WTC11 (cell line): ENCODE data around the gene ASIC1. TPM values are rescaled to one million over a fixed set of nuclear protein-coding genes. Genes with fewer than 3 reads are reported as not detected.

Experiments used
- ATF2 ChIP-seq: sonication (generic); formaldehyde crosslinking; IDR thresholded peaks from 2 replicates; pipeline ENCODE4 v1.8.1; 2022; ENCODE audit warnings: low read depth, missing genetic modification reagents, borderline replicate concordance
- GABPB1 ChIP-seq: sonication (generic); formaldehyde crosslinking; IDR thresholded peaks from 2 replicates; pipeline ENCODE4 v1.8.1; 2023; ENCODE audit warnings: mild to moderate bottlenecking, missing genetic modification reagents
- HMGA2 ChIP-seq: fragments of 250-450 bp; sonication (Bioruptor Pico); IDR thresholded peaks from 2 replicates; pipeline ENCODE4 v1.4.0; 2021; ENCODE audit warnings: mild to moderate bottlenecking, moderate library complexity
- IRF2 ChIP-seq: sonication (generic); formaldehyde crosslinking; IDR thresholded peaks from 2 replicates; pipeline ENCODE4 v1.8.0; 2022; ENCODE audit warnings: low read depth, missing genetic modification reagents, borderline replicate concordance
- MAX ChIP-seq: sonication (generic); formaldehyde crosslinking; IDR thresholded peaks from 2 replicates; pipeline ENCODE4 v1.8.0; 2022; ENCODE audit warnings: mild to moderate bottlenecking, missing genetic modification reagents
- MLX ChIP-seq: sonication (generic); formaldehyde crosslinking; IDR thresholded peaks from 2 replicates; pipeline ENCODE4 v1.8.1; 2023; ENCODE audit warnings: mild to moderate bottlenecking, missing genetic modification reagents, moderate library complexity
- NFYB ChIP-seq: sonication (generic); formaldehyde crosslinking; conservative IDR thresholded peaks from 2 replicates; pipeline ENCODE4 v1.8.0; 2022; ENCODE audit warnings: low read depth, missing genetic modification reagents
- NR2C2 ChIP-seq: sonication (generic); formaldehyde crosslinking; IDR thresholded peaks from 2 replicates; pipeline ENCODE4 v1.8.0; 2022; ENCODE audit warnings: mild to moderate bottlenecking, missing genetic modification reagents
- RELA ChIP-seq: sonication (generic); formaldehyde crosslinking; IDR thresholded peaks from 2 replicates; pipeline ENCODE4 v1.8.1; 2022; ENCODE audit warnings: missing genetic modification reagents, mild to moderate bottlenecking, borderline replicate concordance
- USF1 ChIP-seq: sonication (generic); formaldehyde crosslinking; IDR thresholded peaks from 2 replicates; pipeline ENCODE4 v1.8.0; 2022; ENCODE audit warnings: mild to moderate bottlenecking, missing genetic modification reagents
- ZNF396 ChIP-seq: fragments of 250-450 bp; sonication (Bioruptor Pico); IDR thresholded peaks from 2 replicates; pipeline ENCODE4 v1.8.0; 2021; ENCODE audit warnings: mild to moderate bottlenecking, moderate library complexity, borderline replicate concordance
- ZNF416 ChIP-seq: fragments of 250-450 bp; sonication (Bioruptor Pico); IDR thresholded peaks from 2 replicates; pipeline ENCODE4 v1.9.0; 2021; ENCODE audit warnings: mild to moderate bottlenecking, inconsistent platforms
- ZNF512 ChIP-seq: sonication (generic); formaldehyde crosslinking; IDR thresholded peaks from 2 replicates; pipeline ENCODE4 v1.8.1; 2022; ENCODE audit warnings: missing genetic modification reagents, borderline replicate concordance
- ZNF532 ChIP-seq: fragments of 250-450 bp; sonication (Bioruptor Pico); IDR thresholded peaks from 2 replicates; pipeline ENCODE4 v1.9.0; 2021; ENCODE audit warnings: mild to moderate bottlenecking, borderline replicate concordance
- total RNA-seq: library from RNA; stranded (reverse); gene quantifications from 3 replicates; pipeline ENCODE4 v1.2.3, GENCODE V29; 2021
- TF ChIP-seq, protein P1 (sequence below): sonication (generic); formaldehyde crosslinking; IDR thresholded peaks from 2 replicates; pipeline ENCODE4 v1.8.1; 2022; ENCODE audit warnings: mild to moderate bottlenecking, missing genetic modification reagents, moderate library complexity, borderline replicate concordance
- TF ChIP-seq, protein P2 (sequence below): sonication (generic); formaldehyde crosslinking; conservative IDR thresholded peaks from 2 replicates; pipeline ENCODE4 v1.8.1; 2023; ENCODE audit warnings: mild to moderate bottlenecking, low read depth, missing genetic modification reagents, moderate library complexity
- TF ChIP-seq, protein P3 (sequence below): sonication (generic); formaldehyde crosslinking; IDR thresholded peaks from 2 replicates; pipeline ENCODE4 v1.8.1; 2023; ENCODE audit warnings: mild to moderate bottlenecking, missing genetic modification reagents
- TF ChIP-seq, protein P4 (sequence below): sonication (generic); formaldehyde crosslinking; conservative IDR thresholded peaks from 2 replicates; pipeline ENCODE4 v1.8.1; 2022; ENCODE audit warnings: mild to moderate bottlenecking, missing genetic modification reagents

ASIC1 gene
- total RNA-seq, 1 experiment from 2014 or later, result 4.9 TPM

GRCh38 chr12:50111693-50112455 lies 54.5 kb downstream of the ASIC1 start, which contains the start of gene COX14 (continued):
- TF ChIP-seq ZNF512 (CRISPR knock-in tag) (no peak), ZNF532 (no peak), NFYB (CRISPR knock-in tag) (peak; percentile 92), USF1 (CRISPR knock-in tag) (peak; percentile 92), GABPB1 (CRISPR knock-in tag) (peak; percentile 79), ZNF416 (CRISPR knock-in tag) (no peak), IRF2 (CRISPR knock-in tag) (no peak), NR2C2 (CRISPR knock-in tag) (no peak), MAX (CRISPR knock-in tag) (peak; percentile 97), MLX (CRISPR knock-in tag) (no peak), HMGA2 (CRISPR knock-in tag) (no peak), ATF2 (no peak), ZNF396 (no peak), RELA (CRISPR knock-in tag) (no peak)
- TF ChIP-seq, protein P1, sequence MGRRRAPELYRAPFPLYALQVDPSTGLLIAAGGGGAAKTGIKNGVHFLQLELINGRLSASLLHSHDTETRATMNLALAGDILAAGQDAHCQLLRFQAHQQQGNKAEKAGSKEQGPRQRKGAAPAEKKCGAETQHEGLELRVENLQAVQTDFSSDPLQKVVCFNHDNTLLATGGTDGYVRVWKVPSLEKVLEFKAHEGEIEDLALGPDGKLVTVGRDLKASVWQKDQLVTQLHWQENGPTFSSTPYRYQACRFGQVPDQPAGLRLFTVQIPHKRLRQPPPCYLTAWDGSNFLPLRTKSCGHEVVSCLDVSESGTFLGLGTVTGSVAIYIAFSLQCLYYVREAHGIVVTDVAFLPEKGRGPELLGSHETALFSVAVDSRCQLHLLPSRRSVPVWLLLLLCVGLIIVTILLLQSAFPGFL, result no peak
- TF ChIP-seq, protein P2, sequence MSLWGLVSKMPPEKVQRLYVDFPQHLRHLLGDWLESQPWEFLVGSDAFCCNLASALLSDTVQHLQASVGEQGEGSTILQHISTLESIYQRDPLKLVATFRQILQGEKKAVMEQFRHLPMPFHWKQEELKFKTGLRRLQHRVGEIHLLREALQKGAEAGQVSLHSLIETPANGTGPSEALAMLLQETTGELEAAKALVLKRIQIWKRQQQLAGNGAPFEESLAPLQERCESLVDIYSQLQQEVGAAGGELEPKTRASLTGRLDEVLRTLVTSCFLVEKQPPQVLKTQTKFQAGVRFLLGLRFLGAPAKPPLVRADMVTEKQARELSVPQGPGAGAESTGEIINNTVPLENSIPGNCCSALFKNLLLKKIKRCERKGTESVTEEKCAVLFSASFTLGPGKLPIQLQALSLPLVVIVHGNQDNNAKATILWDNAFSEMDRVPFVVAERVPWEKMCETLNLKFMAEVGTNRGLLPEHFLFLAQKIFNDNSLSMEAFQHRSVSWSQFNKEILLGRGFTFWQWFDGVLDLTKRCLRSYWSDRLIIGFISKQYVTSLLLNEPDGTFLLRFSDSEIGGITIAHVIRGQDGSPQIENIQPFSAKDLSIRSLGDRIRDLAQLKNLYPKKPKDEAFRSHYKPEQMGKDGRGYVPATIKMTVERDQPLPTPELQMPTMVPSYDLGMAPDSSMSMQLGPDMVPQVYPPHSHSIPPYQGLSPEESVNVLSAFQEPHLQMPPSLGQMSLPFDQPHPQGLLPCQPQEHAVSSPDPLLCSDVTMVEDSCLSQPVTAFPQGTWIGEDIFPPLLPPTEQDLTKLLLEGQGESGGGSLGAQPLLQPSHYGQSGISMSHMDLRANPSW (CRISPR knock-in tag), result no peak
- TF ChIP-seq, protein P3, sequence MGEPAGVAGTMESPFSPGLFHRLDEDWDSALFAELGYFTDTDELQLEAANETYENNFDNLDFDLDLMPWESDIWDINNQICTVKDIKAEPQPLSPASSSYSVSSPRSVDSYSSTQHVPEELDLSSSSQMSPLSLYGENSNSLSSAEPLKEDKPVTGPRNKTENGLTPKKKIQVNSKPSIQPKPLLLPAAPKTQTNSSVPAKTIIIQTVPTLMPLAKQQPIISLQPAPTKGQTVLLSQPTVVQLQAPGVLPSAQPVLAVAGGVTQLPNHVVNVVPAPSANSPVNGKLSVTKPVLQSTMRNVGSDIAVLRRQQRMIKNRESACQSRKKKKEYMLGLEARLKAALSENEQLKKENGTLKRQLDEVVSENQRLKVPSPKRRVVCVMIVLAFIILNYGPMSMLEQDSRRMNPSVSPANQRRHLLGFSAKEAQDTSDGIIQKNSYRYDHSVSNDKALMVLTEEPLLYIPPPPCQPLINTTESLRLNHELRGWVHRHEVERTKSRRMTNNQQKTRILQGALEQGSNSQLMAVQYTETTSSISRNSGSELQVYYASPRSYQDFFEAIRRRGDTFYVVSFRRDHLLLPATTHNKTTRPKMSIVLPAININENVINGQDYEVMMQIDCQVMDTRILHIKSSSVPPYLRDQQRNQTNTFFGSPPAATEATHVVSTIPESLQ, result no peak
- TF ChIP-seq, protein P4, sequence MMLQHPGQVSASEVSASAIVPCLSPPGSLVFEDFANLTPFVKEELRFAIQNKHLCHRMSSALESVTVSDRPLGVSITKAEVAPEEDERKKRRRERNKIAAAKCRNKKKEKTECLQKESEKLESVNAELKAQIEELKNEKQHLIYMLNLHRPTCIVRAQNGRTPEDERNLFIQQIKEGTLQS (CRISPR knock-in tag), result no peak
